ENCODE data around the gene ANKRD22. TPM values are rescaled to one million over a fixed set of nuclear protein-coding genes. Genes with fewer than 3 reads are reported as not detected.

ANKRD22 gene
- 0.30 to 0.62 TPM (median 0.39 TPM) in 5 replicates for total RNA-seq (2022; extraction: Qiagen RNA extraction; ENCODE audit: low read depth)

DNA sequence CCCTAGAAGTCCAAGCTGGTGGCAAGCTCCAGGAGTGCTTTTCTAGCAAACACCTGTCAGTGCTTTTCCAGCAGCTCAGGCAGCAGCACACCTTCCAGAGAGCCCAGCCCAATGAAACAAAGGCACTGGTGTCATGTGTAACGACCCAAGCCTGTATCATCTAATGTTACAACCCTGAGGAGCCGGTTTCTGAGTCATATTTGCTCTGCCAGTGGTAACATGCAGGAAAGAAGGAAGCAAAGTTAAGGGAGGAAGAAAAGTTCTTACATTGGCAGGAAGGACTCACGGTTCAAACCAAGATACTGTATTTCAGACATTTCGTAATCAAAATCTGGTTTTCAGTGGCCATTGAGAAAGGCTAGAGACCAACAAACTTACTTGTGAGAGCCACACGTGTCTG lies at the start of gene ANKRD22:
Gene ANKRD22 (minus strand): TSS at position 139 of the 400 bp plus-strand sequence. CDS start 237 bp downstream, outside the sequence.

DNA sequence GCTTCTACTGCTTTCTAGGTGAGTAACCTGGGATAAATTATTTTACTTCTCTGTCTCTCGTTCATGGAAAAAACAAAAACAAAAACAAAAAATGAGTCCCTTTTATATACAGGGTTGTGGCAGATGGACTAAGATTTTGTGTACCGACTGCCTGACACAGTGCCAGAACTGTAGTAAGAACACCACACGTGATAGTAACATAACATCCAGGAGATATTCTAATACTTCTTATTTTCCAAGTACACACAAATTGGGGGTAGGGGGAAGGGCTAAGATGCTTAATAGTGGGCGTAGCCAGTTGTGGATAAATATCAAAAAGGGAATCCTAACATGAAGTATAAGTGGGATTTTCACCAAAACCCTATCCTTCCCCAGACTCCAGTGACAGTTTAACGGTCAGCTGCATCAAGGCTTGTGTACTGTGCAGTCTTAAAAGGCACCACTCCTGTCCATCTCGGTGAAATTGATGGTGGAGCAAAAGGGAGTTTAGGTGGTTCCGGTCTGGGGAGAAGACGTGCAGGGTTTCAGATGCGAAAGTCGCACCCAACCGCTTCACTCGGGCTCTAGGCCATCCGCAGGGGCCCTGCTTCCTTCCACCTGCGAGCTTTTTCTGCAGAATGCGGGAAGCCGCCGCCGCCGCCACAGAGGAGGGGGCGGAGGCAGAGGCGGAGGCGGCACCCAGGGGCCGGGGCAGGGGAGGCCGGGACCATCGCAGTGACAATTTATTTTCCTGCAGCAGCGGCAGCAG lies 28.1 kb upstream of the ANKRD22 start, which contains the start of gene STAMBPL1:
Gene STAMBPL1 (plus strand): TSS at position 712 of the 748 bp plus-strand sequence. CDS start 21,464 bp downstream, outside the sequence.

DNA sequence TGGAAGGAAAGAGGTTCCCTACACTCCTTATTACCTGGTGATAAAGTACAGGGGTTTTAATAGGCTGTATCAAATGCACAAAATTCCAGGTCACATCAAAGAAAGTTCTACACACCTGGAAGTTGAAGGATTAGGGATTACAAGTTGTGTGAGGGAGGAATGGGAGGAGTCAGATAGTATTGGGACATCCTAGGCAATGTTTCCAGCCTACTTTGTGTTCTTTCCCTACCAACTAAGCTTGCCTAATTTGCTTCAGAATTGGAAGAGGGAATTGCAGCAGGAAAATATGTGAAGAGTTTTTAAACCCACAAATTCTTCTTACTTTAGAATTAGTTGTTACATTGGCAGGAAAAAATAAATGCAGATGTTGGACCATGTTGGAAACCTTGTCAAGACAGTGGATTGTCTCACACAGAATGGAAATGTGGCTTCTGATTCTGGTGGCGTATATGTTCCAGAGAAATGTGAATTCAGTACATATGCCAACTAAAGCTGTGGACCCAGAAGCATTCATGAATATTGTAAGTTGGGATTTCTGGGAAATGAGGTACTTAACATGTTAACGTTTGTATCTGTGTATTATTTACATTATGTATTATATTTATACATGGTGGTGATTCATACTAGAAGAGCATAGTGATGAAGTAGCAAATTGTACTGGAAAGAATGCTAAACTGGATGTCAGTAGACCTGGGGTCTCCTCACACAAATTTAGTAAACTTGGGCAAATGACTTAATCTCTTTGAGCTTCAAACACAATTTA lies 48.9 kb downstream of the ANKRD22 start, which contains the start of gene LIPM:
Gene LIPM (plus strand): TSS at position 208 of the 763 bp plus-strand sequence. CDS start 167 bp downstream, at position 375.

Other genes with a start within 250 kb of the ANKRD22 start
- gene LIPF, start 187.4 kb downstream of the ANKRD22 start, total RNA-seq (2022; extraction: Qiagen RNA extraction; ENCODE audit: low read depth): not detected in 5 replicates
- gene LIPK, start 145.6 kb downstream of the ANKRD22 start, total RNA-seq (2022; extraction: Qiagen RNA extraction; ENCODE audit: low read depth): not detected in 5 replicates
- gene LIPN, start 91.8 kb downstream of the ANKRD22 start, total RNA-seq (2022; extraction: Qiagen RNA extraction; ENCODE audit: low read depth): not detected in 5 replicates
- gene LIPM, start 49.1 kb downstream of the ANKRD22 start, total RNA-seq (2022; extraction: Qiagen RNA extraction; ENCODE audit: low read depth): not detected in 5 replicates
- 33.9 to 37.1 TPM (median 35.1 TPM) in 5 replicates for gene STAMBPL1, start 28.4 kb upstream of the ANKRD22 start, total RNA-seq (2022; extraction: Qiagen RNA extraction; ENCODE audit: low read depth)
- gene ACTA2, start 100.9 kb upstream of the ANKRD22 start, total RNA-seq (2022; extraction: Qiagen RNA extraction; ENCODE audit: low read depth): 17.2 to 21.8 TPM (median 18.5 TPM) in 5 replicates
- 29.7 to 41.4 TPM (median 30.6 TPM) in 5 replicates for gene FAS, start 139.0 kb upstream of the ANKRD22 start, total RNA-seq (2022; extraction: Qiagen RNA extraction; ENCODE audit: low read depth)

Data from A549 treated with CpdA at 1 μM for 4 hours (cell line).